NCI-H1048 (cell line): Measurements from ENCODE around the gene FOXN1.
"Not testable (repeated sequence)": the region's sequence is repeated elsewhere in the genome, so short reads cannot be mapped to it uniquely, and the experiment has no call there.

Source experiments
- DNase-seq: peaks from one replicate; lab custom pipeline; 2025; lab: John Stamatoyannopoulos, UW

Gene FOXN1

DNA sequence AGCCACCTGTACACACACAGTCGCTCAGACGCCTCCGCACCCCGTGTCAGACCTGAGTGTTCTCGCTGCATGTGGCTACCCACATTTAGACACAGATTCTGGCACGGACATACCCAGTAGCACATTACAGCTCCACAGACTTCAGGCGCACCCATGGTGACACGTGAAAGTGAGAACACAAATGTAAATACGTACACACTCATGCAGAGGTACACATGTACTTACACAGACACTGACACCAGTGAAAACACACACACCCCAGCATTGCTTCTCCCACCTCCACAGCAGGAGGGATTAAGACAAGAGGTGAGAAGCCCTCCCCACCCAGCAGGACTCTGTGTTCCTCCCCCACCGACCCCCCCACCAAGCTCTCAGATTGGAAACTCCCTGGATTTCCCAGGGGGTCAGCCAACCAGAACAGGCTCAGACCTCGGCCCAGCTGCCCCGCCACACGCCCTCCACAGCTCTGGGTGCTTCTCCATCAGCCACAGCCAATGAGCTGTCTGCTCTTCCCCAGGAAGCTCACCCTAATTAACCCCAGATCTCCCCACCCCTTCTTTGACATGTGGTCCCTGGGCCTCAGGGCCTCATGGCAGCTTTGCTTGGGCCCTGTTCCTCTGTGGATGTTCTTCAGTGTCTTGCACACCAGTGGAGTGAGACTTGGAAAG lies 5.3 kb upstream of the FOXN1 start:
- no peak for DNase-seq

DNA sequence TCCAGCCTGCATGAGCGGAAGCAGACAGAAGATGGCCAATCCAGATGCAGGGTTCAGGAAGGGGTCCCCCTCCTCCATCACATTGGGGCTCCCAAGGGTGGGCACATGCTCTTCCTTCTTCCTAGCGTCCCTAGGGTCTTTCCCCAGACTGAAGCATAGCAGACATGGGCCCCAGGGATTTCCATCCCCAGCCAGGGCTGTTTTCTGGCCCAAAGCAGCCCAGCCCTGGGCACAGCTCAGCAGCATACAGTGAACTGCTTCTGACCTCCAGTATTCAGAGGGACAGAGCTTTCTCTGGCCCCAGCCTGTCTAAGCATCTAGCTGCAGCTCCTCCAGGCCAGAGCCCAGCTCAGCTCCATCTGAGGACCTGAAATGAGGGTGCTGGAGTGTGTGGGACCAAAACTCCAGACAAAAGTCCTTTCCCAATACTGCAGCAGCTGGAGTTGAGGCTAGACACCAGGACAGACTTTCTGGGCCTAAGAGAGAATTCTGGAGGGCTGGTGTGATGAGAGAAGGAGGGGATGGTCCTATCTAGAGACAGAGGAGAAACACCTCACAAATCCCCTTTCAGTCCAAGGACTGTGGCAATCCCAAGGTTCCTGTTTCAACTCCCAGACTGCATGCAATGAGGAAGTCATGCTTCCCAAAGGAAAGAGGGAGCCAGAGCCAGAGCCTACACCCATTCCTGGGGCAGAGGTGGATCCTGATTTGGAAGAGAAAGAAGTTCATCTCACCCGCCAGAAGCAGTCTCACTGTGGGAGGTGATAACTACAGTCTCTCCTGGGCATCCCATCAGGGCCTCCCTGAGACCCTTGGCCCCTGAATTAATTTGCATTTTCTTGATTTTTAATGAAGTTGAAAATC lies 4.5 kb upstream of the FOXN1 start:
- DNase-seq = no peak

DNA sequence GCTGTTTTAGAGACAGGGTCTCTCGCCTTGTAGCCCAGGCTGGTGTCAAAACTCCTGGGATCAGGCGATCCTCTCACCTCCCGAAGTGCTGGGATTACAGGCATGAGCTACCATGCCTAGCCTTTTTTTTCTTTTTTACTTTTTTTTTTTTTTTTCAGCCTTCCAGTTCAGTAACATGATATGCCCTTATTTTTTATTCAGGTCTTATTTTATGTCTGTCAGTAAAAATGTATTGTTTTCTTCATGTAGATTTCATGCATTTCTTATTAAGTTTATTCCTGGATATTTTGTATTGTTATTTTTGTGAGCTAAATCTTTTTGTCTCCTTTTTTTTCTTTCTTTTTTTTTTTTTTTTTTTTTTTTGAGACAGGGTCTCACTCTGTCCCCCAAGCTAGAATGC lies 2.7 kb upstream of the FOXN1 start:
- no peak for DNase-seq

DNA sequence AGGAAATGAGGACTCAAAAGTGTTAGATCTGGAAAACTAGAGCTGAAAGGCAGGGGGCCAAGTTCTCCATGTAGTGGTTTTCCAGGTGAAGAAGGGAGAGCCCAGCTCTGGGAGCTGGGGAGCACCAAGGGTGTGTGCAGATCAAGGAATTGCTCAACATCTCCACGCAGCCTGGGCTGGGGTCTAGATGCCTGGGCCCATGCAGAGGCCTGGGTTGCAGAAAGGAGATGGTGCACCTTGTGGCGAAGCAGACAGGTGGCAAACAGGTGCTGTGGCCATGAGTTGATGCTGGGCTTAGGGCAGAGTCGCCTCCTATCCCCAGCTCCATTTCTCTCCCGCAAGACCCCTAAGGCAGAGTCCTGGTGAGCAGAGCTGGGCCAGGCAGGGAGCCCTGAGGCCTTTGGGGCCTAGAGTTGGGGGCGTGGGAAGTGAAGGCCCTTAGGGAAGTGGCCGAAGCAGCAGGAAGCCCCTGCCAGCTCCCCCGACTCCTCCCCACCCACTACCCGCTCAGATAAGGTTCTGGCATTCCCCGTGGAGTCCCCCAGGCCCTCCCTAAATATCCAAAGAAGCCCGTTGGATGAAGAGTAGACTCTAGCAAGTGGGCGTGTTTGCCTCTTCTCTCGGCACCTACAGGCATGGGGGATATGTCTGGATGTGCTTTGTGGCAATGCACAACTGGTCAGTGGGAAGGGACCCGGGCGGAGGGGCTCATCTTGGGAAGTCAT lies 777 bp downstream of the FOXN1 start:
- DNase-seq = no peak

GRCh38 chr17:28507567-28508203 lies 1.5 kb downstream of the FOXN1 start:
- no peak for DNase-seq

DNA sequence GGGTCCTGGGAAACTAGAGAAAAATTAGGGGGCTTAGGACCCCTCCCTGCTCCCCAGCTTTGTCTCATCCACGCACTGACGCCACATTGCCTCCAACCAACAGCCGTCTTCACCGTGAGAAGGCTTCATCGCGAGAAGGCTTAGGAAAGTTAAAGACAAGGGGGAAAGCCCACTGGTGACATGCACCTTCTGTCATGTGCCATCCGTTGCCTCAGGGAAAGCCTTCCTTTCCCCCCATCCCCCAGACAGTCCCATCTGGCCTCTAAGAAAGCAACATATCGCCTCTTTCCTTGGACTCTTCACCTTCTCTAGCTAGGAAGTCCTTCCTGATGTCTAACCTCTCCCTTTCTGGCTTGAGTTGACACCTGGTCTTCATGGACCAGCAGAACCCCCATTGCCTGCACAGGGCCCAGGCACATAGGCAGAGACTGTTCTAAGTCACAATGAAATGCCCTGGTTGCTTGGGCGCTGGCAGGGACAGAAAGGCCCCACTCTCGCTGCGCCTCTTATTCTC lies 2.1 kb downstream of the FOXN1 start:
- no peak for DNase-seq

DNA sequence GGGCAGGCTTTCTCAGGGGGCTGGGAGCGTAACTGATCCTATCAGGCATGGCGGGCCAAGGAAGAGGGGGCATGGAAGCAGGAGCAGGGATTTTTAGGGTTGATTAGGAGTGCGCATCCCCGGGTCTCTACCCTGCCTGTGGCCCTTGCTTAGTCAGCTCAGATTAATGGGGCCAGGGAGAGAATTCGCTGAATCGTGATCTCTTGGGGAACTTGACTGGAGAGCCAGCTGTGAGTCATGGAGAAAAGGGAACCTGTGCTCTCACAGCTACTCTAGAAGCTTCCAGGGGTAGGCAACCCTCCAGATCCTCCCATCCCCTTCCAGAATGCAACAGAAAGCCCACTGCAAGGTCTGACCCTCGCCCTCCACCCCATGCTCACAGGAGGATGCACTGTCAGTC lies 3.6 kb downstream of the FOXN1 start:
- no peak for DNase-seq

- no peak for DNase-seq
Observed at GRCh38 chr17:28511858-28512461, 5.8 kb downstream of the FOXN1 start.

- no peak for DNase-seq
Observed at GRCh38 chr17:28513476-28513875, 7.3 kb downstream of the FOXN1 start.

DNA sequence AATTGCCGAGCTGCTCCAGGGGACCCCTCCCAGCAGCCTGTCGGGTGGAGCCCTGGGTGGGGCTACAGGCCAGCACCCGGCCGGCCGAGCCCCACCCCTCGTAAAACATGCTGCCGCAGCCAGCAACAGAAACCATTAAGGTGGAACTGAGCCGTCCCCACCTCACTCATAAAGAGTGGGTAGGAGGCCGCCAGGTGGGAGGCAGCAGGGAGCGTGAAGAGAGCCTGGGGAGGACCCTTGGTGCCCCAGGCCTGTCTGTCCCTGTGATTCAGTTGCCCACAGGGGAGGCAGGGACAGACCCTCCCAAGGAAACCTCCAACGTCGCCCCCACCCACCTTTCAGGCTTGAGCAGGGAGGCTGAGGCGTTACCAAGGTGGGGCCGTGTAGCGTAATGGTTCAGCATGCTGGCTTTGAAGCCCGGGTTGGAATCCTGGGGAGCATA lies 8.4 kb downstream of the FOXN1 start:
- no peak for DNase-seq

DNA sequence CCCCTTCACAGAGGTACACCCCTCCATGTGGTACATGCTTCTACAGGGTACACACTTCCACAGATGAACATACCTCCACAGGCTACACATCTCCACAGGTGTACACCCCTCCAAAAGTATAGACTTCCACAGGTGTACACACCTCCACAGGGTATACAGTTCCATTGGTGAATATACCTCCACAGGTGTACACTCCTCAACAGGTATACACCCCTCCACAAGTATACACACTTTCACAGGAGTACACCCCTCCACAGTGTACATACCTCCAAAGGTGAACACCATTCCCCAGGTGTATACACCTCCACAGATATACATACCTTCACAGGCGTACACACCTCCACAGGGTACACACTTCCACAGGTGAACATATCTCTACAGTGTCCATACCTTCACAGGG lies 9.4 kb downstream of the FOXN1 start:
- no peak for DNase-seq

GRCh38 chr17:28518132-28518531 lies 12.0 kb downstream of the FOXN1 start:
- no peak for DNase-seq

- no peak for DNase-seq
Observed at GRCh38 chr17:28518578-28518977, 12.4 kb downstream of the FOXN1 start.

- no peak for DNase-seq
Observed at GRCh38 chr17:28519236-28519635, 13.1 kb downstream of the FOXN1 start.

GRCh38 chr17:28520687-28521086 lies 14.5 kb downstream of the FOXN1 start:
- DNase-seq = no peak

- no peak for DNase-seq
Observed at GRCh38 chr17:28521311-28522085, 15.3 kb downstream of the FOXN1 start.

DNA sequence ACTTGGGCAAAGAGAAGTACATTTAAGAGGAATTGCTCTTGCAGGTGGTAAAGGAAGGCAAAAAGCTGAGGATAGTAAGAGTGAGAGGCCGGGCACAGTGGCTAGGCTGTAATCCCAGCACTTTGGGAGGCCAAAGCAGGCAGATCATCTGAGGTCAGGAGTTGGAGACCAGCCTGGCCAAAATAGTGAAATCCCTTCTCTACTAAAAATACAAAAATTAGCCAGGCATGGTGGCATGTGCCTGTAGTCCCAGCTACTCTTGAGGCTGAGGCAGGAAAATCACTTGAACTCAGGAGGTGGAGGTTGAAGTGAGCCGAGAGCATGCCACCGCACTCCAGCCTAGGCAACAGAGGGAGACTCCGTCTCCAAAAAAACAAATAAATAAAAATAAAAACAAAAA lies 16.1 kb downstream of the FOXN1 start:
- DNase-seq = not testable (repeated sequence)

DNA sequence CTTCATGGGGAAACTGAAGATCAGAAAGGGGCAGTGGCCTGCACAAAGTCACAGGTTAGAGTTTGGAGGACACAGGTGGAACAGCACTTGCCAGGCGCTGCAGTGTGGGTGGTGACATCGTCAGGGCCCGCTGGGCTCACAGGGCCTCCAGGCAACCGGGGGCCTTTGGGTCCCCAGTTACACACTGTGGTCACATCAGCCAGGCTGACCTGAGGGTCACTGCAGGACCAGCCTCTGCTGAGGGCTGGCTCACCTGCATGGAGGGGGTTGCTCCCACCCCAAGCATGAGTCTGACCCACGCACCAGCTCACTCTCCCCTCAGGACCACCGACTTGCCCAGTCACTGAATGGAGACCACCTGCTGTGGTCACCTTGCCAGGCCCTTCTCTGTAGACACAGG lies 17.0 kb downstream of the FOXN1 start:
- no peak for DNase-seq

GRCh38 chr17:28523876-28524275 lies 17.7 kb downstream of the FOXN1 start:
- DNase-seq = no peak

- DNase-seq = no peak
Observed at GRCh38 chr17:28524476-28525424, 18.6 kb downstream of the FOXN1 start.
